Tibial artery (tissue), 4 donors: Measurements from ENCODE around the gene CGA.

Experiments used
- DNase-seq, 2 donors: peaks; one replicate each; pipeline ENCODE4 v3.0.0-alpha.2; 2019
- H3K27ac ChIP-seq, 2 donors: fragments of 200-600 bp; sonication (generic) in 1 of 2; 1 replicate in 1 of 2; 2 replicates in 1 of 2; pipeline ENCODE4 v1.5.1; 2018 to 2019; ENCODE audit warnings: mild to moderate bottlenecking in 1 of 2
- H3K27me3 ChIP-seq, 2 donors: fragments of 200-600 bp; sonication (generic) in 1 of 2; one replicate each; pipeline versions ENCODE4 v1.5.1 to v1.6.0; 2016 to 2019
- H3K36me3 ChIP-seq, 3 donors: fragments of 200-600 bp; sonication (generic) in 2 of 3; one replicate each; pipeline ENCODE4 v1.5.1; 2016 to 2019; ENCODE audit warnings: mild to moderate bottlenecking in 2 of 3
- H3K4me1 ChIP-seq, 4 donors: fragments of 200-600 bp; sonication (generic) in 2 of 4; 1 replicate in 3 of 4; 2 replicates in 1 of 4; pipeline ENCODE4 v1.5.1; 2016 to 2019
- H3K4me3 ChIP-seq, 2 donors: fragments of 200-600 bp; sonication (generic) in 1 of 2; 1 replicate in 1 of 2; 2 replicates in 1 of 2; pipeline ENCODE4 v1.5.1; 2018 to 2019; ENCODE audit warnings: mild to moderate bottlenecking in 2 of 2
- H3K9me3 ChIP-seq, 3 donors: fragments of 200-600 bp; sonication (generic) in 1 of 3; one replicate each; pipeline ENCODE4 v1.5.1; 2016 to 2019
- intact Hi-C: fragments of 100-400 bp; cut with DNase I; formaldehyde crosslinking; loops from one replicate; pipeline ENCODE4 v1.15.0; 2023; ENCODE audit warnings: low total_unique reads
- TF ChIP-seq, protein P1 (sequence below), 2 experiments: fragments of 200-600 bp in 1 of 2; fragments of 450-650 bp in 1 of 2; IDR thresholded peaks; one replicate each; pipeline ENCODE4 v1.5.1; 2017 to 2019; ENCODE audit warnings: antibody characterized with exemption in 2 of 2, mild to moderate bottlenecking in 1 of 2, moderate library complexity in 1 of 2

The CGA gene

DNA sequence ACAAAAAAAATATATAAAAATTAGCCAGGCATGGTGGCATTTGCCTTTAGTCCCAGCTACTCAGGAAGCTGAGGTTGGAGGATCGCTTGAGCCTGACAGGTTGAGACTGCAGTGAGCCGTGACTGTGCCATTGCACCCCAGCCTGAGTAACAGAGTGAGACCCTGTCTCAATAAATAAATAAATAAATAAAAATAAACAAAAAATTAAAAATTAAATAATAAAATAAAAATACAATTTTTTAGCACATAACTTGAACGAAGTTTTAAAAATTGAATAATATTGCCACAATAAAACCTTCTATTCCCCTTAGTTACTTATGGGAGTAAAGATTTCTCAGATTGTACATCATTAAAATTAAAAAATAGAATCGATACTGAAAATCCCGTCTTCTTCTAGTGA, 29.2 kb upstream of the CGA start:
- intact Hi-C loops: no loop called here
- H3K27ac ChIP-seq: no peak overlapping the region
- no peaks in the 10 kb centered on the region for H3K9me3 ChIP-seq

DNA sequence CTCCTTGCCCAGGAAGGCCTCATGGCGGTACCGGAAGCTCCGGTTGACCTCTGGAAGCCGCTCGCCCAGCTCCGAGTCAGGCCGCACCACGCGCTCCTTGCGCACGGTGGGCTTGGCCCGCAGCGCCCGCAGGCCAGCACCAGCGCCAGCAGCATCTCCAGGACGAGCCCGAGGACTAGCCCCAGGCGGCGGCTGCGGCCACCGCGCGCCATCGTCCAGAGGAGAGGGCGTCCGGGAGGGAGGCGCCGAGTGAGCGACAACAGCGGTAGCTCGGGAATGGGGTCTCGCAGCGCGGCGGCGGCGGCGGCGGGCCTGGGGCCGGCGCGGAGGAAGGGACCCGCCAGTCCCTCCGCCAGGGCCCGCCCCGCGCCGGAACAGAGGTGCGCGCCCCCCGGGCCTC, 27.6 kb upstream of the CGA start:
- Histone ChIP-seq H3K4me1 (no peaks in the 10 kb centered on the region), H3K36me3 (no peaks in the 10 kb centered on the region), H3K27ac (no peak overlapping the region), H3K27me3 (peaks cover 0 to 9% of the 10 kb centered on the region in 2 donors), H3K9me3 (no peaks in the 10 kb centered on the region), H3K4me3 (no peak overlapping the region)
- no peak for DNase-seq
- TF ChIP-seq, protein P1, sequence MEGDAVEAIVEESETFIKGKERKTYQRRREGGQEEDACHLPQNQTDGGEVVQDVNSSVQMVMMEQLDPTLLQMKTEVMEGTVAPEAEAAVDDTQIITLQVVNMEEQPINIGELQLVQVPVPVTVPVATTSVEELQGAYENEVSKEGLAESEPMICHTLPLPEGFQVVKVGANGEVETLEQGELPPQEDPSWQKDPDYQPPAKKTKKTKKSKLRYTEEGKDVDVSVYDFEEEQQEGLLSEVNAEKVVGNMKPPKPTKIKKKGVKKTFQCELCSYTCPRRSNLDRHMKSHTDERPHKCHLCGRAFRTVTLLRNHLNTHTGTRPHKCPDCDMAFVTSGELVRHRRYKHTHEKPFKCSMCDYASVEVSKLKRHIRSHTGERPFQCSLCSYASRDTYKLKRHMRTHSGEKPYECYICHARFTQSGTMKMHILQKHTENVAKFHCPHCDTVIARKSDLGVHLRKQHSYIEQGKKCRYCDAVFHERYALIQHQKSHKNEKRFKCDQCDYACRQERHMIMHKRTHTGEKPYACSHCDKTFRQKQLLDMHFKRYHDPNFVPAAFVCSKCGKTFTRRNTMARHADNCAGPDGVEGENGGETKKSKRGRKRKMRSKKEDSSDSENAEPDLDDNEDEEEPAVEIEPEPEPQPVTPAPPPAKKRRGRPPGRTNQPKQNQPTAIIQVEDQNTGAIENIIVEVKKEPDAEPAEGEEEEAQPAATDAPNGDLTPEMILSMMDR (IDR thresholded peaks at IDR 0.05): no peak
- intact Hi-C loops: no loop called here

More for the DNA sequence above, 29.2 kb upstream of the CGA start:
- Histone ChIP-seq H3K27me3 (peaks cover 0 to 9% of the 10 kb centered on the region in 2 donors), H3K4me3 (no peak overlapping the region), H3K36me3 (no peaks in the 10 kb centered on the region), H3K4me1 (no peaks in the 10 kb centered on the region)
- TF ChIP-seq, protein P1 (IDR thresholded peaks at IDR 0.05): no peak
- DNase-seq: no peak

DNA sequence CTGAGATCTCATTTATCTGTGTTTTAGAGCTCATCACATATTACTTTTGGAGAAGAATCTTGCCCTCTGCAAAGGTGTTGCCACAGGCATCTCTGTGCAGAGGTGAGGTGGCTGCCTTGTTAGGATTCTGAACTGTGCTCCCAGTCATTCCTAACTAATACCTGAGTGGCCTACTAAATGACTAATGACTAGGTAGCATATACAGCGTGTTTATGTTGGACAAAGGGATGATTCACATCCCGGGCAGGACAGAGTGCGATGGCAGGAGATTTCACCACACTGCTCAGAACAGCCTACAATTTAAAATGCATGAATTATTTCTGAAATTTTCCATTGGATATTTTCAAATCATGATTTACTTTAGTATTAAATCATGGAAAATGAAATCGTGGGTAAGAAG, 23.1 kb upstream of the CGA start:
- Histone ChIP-seq H3K36me3 (no peaks in the 10 kb centered on the region), H3K4me3 (no peak overlapping the region), H3K4me1 (no peaks in the 10 kb centered on the region), H3K9me3 (no peaks in the 10 kb centered on the region), H3K27me3 (peaks cover 0 to 4% of the 10 kb centered on the region in 2 donors), H3K27ac (no peak overlapping the region)
- intact Hi-C loops: no loop called here
- no peak for DNase-seq
- TF ChIP-seq, protein P1 (IDR thresholded peaks at IDR 0.05): no peak

GRCh38 chr6:87116922-87117321, 22.0 kb upstream of the CGA start:
- intact Hi-C loops: no loop called here
- no peaks in the 10 kb centered on the region for H3K36me3 ChIP-seq
- no peaks in the 10 kb centered on the region for H3K27me3 ChIP-seq
- no peak overlapping the region for H3K4me3 ChIP-seq
- DNase-seq: no peak
- no peaks in the 10 kb centered on the region for H3K4me1 ChIP-seq
- H3K9me3 ChIP-seq: no peaks in the 10 kb centered on the region
- TF ChIP-seq, protein P1 (IDR thresholded peaks at IDR 0.05): no peak
- no peak overlapping the region for H3K27ac ChIP-seq

- Histone ChIP-seq H3K36me3 (no peaks in the 10 kb centered on the region), H3K27ac (no peak overlapping the region), H3K9me3 (no peaks in the 10 kb centered on the region), H3K4me1 (no peaks in the 10 kb centered on the region), H3K27me3 (no peaks in the 10 kb centered on the region), H3K4me3 (no peak overlapping the region)
- TF ChIP-seq, protein P1 (IDR thresholded peaks at IDR 0.05): no peak
- DNase-seq: no peak
- intact Hi-C loops: no loop called here
These were observed 20.7 kb upstream of the CGA start for GRCh38 chr6:87115402-87116135.
